GM19193 (cell line): ENCODE data around the gene MAGI2.

Source experiments
- POLR2A ChIP-seq: IDR thresholded peaks from 4 replicates; pipeline ENCODE4 v1.6.1; 2011; ENCODE audit not compliant: insufficient read depth, insufficient read length; ENCODE audit errors: extremely low read depth

The MAGI2 gene

GRCh38 chr7:79407351-79407750 is 46.1 kb downstream of the MAGI2 start:
- TF ChIP-seq POLR2A, result no peak

- TF ChIP-seq POLR2A, result no peak
Measured at GRCh38 chr7:79406371-79406770, 47.1 kb downstream of the MAGI2 start.

GRCh38 chr7:79405368-79405767 is 48.1 kb downstream of the MAGI2 start:
- TF ChIP-seq POLR2A, result no peak

GRCh38 chr7:79403879-79404278 is 49.6 kb downstream of the MAGI2 start:
- no peak for TF ChIP-seq POLR2A

GRCh38 chr7:79403451-79403850 is 50.0 kb downstream of the MAGI2 start:
- TF ChIP-seq POLR2A, result no peak

GRCh38 chr7:79401254-79401653 is 52.2 kb downstream of the MAGI2 start:
- TF ChIP-seq POLR2A, result no peak

- no peak for TF ChIP-seq POLR2A
Measured at GRCh38 chr7:79400222-79400621, 53.2 kb downstream of the MAGI2 start.

- TF ChIP-seq POLR2A, result no peak
Measured at GRCh38 chr7:79398138-79398749, 55.2 kb downstream of the MAGI2 start.

- TF ChIP-seq POLR2A, result no peak
Measured at GRCh38 chr7:79386688-79387422, 66.6 kb downstream of the MAGI2 start.

- TF ChIP-seq POLR2A, result no peak
Measured at GRCh38 chr7:79381921-79382320, 71.5 kb downstream of the MAGI2 start.

- TF ChIP-seq POLR2A, result no peak
Measured at GRCh38 chr7:79377097-79377496, 76.4 kb downstream of the MAGI2 start.

GRCh38 chr7:79376299-79377025 is 77.0 kb downstream of the MAGI2 start:
- TF ChIP-seq POLR2A, result no peak

GRCh38 chr7:79361214-79361613 is 92.3 kb downstream of the MAGI2 start:
- TF ChIP-seq POLR2A, result no peak

- no peak for TF ChIP-seq POLR2A
Measured at GRCh38 chr7:79359827-79360226, 93.6 kb downstream of the MAGI2 start.

- no peak for TF ChIP-seq POLR2A
Measured at GRCh38 chr7:79357101-79357500, 96.4 kb downstream of the MAGI2 start.
